SK-N-SH (cell line): ENCODE results near the gene LSR.

Experiments used
- CHD2 ChIP-seq: fragments of 150-350 bp; IDR thresholded peaks from 2 replicates; pipeline ENCODE4 v1.6.1; 2018; ENCODE audit warnings: low read length; ENCODE audit not compliant: partially characterized antibody
- ELF1 ChIP-seq: IDR thresholded peaks from 2 replicates; pipeline ENCODE4 v1.4.0; 2012
- EP300 ChIP-seq, 2 experiments: IDR thresholded peaks; 2 replicates each; pipeline versions ENCODE4 v1.4.0 to v1.6.1; 2012; ENCODE audit warnings: borderline replicate concordance in 1 of 2, low read depth in 1 of 2, low read length in 1 of 2
- EZH2phosphoT487 ChIP-seq: fragments of 200-600 bp; sonication (generic); IDR thresholded peaks from 2 replicates; pipeline ENCODE4 v1.6.1; 2017; ENCODE audit warnings: low read depth, mixed run types, mild to moderate bottlenecking, antibody characterized with exemption, moderate library complexity, borderline replicate concordance
- GABPA ChIP-seq: IDR thresholded peaks from 2 replicates; pipeline ENCODE4 v1.4.0; 2012; ENCODE audit warnings: low read depth, mild to moderate bottlenecking
- NFIC ChIP-seq: IDR thresholded peaks from 2 replicates; pipeline ENCODE4 v1.4.0; 2012; ENCODE audit warnings: borderline replicate concordance
- POLR2AphosphoS5 ChIP-seq: IDR thresholded peaks from 2 replicates; pipeline ENCODE4 v1.6.1; 2012; ENCODE audit warnings: low read depth, low read length
- SIN3A ChIP-seq: IDR thresholded peaks from 2 replicates; pipeline ENCODE4 v1.6.1; 2012; ENCODE audit warnings: low read depth, mild to moderate bottlenecking, low read length, moderate library complexity, borderline replicate concordance
- TAF1 ChIP-seq: IDR thresholded peaks from 2 replicates; pipeline ENCODE4 v1.6.1; 2012; ENCODE audit warnings: low read depth, mild to moderate bottlenecking, low read length, moderate library complexity, borderline replicate concordance
- TEAD4 ChIP-seq: IDR thresholded peaks from 2 replicates; pipeline ENCODE4 v1.4.0; 2012; ENCODE audit warnings: mild to moderate bottlenecking, borderline replicate concordance; ENCODE audit not compliant: insufficient read depth
- YY1 ChIP-seq: IDR thresholded peaks from 2 replicates; pipeline ENCODE4 v1.4.0; 2012; ENCODE audit warnings: low read depth, mild to moderate bottlenecking
- ZBTB33 ChIP-seq: IDR thresholded peaks from 2 replicates; pipeline ENCODE4 v1.4.0; 2012; ENCODE audit warnings: low read depth, borderline replicate concordance
- TF ChIP-seq, protein P1 (sequence below): fragments of 200-600 bp; sonication (generic); IDR thresholded peaks from 2 replicates; pipeline ENCODE4 v1.6.1; 2017; ENCODE audit warnings: antibody characterized with exemption, mild to moderate bottlenecking, moderate library complexity
- TF ChIP-seq, protein P2 (sequence below): IDR thresholded peaks from 2 replicates; pipeline ENCODE4 v1.6.1; 2012; ENCODE audit warnings: mild to moderate bottlenecking, low read depth, low read length, moderate library complexity

GRCh38 chr19:35313587-35313986 lies 64.8 kb downstream of the LSR start:
- TF ChIP-seq, protein P1, sequence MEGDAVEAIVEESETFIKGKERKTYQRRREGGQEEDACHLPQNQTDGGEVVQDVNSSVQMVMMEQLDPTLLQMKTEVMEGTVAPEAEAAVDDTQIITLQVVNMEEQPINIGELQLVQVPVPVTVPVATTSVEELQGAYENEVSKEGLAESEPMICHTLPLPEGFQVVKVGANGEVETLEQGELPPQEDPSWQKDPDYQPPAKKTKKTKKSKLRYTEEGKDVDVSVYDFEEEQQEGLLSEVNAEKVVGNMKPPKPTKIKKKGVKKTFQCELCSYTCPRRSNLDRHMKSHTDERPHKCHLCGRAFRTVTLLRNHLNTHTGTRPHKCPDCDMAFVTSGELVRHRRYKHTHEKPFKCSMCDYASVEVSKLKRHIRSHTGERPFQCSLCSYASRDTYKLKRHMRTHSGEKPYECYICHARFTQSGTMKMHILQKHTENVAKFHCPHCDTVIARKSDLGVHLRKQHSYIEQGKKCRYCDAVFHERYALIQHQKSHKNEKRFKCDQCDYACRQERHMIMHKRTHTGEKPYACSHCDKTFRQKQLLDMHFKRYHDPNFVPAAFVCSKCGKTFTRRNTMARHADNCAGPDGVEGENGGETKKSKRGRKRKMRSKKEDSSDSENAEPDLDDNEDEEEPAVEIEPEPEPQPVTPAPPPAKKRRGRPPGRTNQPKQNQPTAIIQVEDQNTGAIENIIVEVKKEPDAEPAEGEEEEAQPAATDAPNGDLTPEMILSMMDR, result no peak
- TF ChIP-seq EP300 (IDR thresholded peaks at IDR 0.05; ENCODE audit: borderline replicate concordance in 1 of 2, low read depth in 1 of 2, low read length in 1 of 2) (no peak), ZBTB33 (no peak), CHD2 (no peak), YY1 (no peak), EZH2phosphoT487 (no peak), TEAD4 (no peak), TAF1 (no peak), ELF1 (no peak), SIN3A (no peak), NFIC (no peak), GABPA (no peak), POLR2AphosphoS5 (no peak)
- TF ChIP-seq, protein P2, sequence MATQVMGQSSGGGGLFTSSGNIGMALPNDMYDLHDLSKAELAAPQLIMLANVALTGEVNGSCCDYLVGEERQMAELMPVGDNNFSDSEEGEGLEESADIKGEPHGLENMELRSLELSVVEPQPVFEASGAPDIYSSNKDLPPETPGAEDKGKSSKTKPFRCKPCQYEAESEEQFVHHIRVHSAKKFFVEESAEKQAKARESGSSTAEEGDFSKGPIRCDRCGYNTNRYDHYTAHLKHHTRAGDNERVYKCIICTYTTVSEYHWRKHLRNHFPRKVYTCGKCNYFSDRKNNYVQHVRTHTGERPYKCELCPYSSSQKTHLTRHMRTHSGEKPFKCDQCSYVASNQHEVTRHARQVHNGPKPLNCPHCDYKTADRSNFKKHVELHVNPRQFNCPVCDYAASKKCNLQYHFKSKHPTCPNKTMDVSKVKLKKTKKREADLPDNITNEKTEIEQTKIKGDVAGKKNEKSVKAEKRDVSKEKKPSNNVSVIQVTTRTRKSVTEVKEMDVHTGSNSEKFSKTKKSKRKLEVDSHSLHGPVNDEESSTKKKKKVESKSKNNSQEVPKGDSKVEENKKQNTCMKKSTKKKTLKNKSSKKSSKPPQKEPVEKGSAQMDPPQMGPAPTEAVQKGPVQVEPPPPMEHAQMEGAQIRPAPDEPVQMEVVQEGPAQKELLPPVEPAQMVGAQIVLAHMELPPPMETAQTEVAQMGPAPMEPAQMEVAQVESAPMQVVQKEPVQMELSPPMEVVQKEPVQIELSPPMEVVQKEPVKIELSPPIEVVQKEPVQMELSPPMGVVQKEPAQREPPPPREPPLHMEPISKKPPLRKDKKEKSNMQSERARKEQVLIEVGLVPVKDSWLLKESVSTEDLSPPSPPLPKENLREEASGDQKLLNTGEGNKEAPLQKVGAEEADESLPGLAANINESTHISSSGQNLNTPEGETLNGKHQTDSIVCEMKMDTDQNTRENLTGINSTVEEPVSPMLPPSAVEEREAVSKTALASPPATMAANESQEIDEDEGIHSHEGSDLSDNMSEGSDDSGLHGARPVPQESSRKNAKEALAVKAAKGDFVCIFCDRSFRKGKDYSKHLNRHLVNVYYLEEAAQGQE, result no peak
